ENCODE data around the gene CDC25A.

DNA sequence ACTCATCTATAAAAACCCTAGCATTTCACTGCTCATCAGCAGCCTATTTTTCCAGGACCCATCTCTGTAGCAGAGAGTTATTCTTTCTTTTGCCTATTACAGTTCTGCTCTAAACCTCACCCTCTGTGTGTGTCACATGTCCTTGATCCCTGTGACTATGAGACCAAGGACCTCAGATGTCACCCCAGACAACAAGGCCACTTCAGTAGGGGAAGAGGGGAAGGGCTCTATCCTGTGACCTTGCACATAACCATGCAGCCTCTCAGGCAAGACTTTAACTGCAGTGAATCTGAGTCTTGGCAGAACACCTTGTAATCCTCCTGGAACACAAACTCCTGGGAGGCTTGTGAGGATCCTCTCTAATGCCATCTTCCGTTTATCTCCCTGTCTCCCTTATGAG is 48.3 kb upstream of the CDC25A start:
- TF ChIP-seq, protein P1, sequence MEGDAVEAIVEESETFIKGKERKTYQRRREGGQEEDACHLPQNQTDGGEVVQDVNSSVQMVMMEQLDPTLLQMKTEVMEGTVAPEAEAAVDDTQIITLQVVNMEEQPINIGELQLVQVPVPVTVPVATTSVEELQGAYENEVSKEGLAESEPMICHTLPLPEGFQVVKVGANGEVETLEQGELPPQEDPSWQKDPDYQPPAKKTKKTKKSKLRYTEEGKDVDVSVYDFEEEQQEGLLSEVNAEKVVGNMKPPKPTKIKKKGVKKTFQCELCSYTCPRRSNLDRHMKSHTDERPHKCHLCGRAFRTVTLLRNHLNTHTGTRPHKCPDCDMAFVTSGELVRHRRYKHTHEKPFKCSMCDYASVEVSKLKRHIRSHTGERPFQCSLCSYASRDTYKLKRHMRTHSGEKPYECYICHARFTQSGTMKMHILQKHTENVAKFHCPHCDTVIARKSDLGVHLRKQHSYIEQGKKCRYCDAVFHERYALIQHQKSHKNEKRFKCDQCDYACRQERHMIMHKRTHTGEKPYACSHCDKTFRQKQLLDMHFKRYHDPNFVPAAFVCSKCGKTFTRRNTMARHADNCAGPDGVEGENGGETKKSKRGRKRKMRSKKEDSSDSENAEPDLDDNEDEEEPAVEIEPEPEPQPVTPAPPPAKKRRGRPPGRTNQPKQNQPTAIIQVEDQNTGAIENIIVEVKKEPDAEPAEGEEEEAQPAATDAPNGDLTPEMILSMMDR (IDR thresholded peaks at IDR 0.05): no peak
- TF ChIP-seq POLR2A (IDR thresholded peaks at IDR 0.05): no peak
